T-helper 1 cell treated with Interleukin-12 subunit alpha and Interleukin-12 subunit beta and Interleukin-4 antibody, amounts not matched to agents 30 μg/mL and 1 μg/mL, for 36 hours (primary cell): ENCODE results near the gene DOCK7.

Source experiments
- H3K27ac Mint-ChIP-seq: one replicate; pipeline ENCODE4 v1.8.0; 2021; ENCODE audit warnings: mild to moderate bottlenecking, mixed read lengths
- H3K27me3 Mint-ChIP-seq: one replicate; pipeline ENCODE4 v1.8.0; 2021; ENCODE audit warnings: low read depth, mixed read lengths
- H3K36me3 Mint-ChIP-seq: one replicate; pipeline ENCODE4 v1.8.0; 2021; ENCODE audit warnings: low read depth, mixed read lengths
- H3K4me1 Mint-ChIP-seq: one replicate; pipeline ENCODE4 v1.8.0; 2021; ENCODE audit warnings: low read depth, mixed read lengths
- H3K4me3 Mint-ChIP-seq: one replicate; pipeline ENCODE4 v1.8.0; 2021; ENCODE audit warnings: mild to moderate bottlenecking, moderate library complexity, mixed read lengths
- H3K9me3 Mint-ChIP-seq: one replicate; pipeline ENCODE4 v1.8.0; 2021; ENCODE audit warnings: mixed read lengths

The DOCK7 gene

DNA sequence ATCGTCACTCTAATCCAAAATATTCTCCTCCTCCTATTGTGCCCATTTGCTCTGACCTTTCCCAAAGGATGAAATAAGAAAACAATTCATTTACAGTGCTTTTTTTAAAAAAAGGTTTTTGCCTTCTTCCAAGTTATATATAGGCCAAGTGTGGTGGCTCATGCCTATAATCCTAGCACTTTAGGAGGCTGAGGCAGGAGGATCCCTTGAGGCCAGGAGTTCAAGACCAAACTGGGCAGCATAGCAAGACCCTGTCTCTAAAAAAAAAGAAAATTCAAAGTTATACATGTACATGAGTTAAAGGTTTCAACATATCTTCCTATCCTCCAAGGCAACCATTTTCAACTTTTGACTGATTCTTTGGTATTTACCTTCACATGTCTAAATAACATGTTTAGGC, 261.4 kb downstream of the DOCK7 start:
- peaks cover 9% of the 10 kb centered on the region for H3K27me3 Mint-ChIP-seq
- H3K27ac Mint-ChIP-seq = no peak overlapping the region
- no peak overlapping the region for H3K4me3 Mint-ChIP-seq
- no peaks in the 10 kb centered on the region for H3K36me3 Mint-ChIP-seq
- no peaks in the 10 kb centered on the region for H3K9me3 Mint-ChIP-seq
- H3K4me1 Mint-ChIP-seq = no peaks in the 10 kb centered on the region

GRCh38 chr1:62426237-62426636, 261.9 kb downstream of the DOCK7 start:
- H3K27ac Mint-ChIP-seq = no peak overlapping the region
- H3K4me3 Mint-ChIP-seq = no peak overlapping the region
- peaks cover 9% of the 10 kb centered on the region for H3K27me3 Mint-ChIP-seq
- H3K36me3 Mint-ChIP-seq = no peaks in the 10 kb centered on the region
- no peaks in the 10 kb centered on the region for H3K9me3 Mint-ChIP-seq
- no peaks in the 10 kb centered on the region for H3K4me1 Mint-ChIP-seq

- H3K27ac Mint-ChIP-seq = no peak overlapping the region
- H3K4me3 Mint-ChIP-seq = no peak overlapping the region
- H3K27me3 Mint-ChIP-seq = peaks cover 12% of the 10 kb centered on the region
- no peaks in the 10 kb centered on the region for H3K9me3 Mint-ChIP-seq
- no peaks in the 10 kb centered on the region for H3K4me1 Mint-ChIP-seq
- no peaks in the 10 kb centered on the region for H3K36me3 Mint-ChIP-seq
These were observed 263.1 kb downstream of the DOCK7 start for GRCh38 chr1:62425041-62425440.

DNA sequence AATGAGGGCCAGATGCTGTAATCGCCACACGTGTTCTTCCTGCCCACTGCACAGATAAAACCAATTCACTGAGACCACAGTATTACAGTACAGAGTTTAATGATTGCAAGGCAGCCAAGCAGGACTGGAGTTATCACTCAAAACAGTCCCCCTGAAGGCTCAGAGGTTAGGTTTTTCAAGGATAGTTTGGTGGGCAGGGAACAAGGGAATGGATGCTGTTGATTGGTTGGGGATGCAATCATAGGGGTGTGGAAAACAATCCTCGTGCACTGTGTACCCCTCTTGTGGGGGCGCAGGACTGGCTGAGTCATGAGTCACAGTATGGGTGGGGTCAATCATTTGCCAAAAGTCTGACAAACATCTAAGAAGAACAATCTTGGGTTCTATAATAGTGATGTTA, 263.8 kb downstream of the DOCK7 start:
- no peak overlapping the region for H3K4me3 Mint-ChIP-seq
- no peaks in the 10 kb centered on the region for H3K4me1 Mint-ChIP-seq
- no peak overlapping the region for H3K27ac Mint-ChIP-seq
- no peaks in the 10 kb centered on the region for H3K36me3 Mint-ChIP-seq
- no peaks in the 10 kb centered on the region for H3K9me3 Mint-ChIP-seq
- H3K27me3 Mint-ChIP-seq = peaks cover 17% of the 10 kb centered on the region

DNA sequence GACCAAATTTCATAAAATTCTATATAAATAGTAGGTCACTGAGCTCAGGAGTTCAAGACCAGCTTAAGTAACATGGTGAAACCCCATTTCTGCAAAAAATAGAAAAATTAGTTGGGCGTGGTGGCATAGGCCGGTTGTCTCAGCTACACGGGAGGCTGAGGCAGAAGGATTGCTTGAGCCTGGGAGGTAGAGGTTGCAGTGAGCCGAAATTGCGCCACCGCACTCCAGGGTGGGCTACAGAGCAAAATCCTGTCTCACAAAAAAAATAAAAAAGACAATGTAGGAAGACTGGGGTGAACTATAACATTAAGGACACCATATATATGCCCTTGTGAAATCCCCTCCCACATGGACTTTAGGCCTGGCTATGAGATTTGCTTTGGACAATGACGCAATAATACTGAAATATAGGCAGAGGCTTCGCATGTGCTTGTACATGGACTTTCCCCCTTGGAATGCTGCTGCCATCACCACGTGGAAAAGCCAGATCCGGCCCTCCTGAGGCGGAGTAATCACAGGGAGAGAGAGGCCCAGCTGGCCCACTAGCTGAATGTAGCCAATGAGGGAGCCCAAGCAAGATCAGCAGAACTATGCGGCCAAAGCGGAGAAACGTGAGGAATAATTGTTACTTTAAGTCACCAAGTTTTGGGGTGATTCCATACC, 264.5 kb downstream of the DOCK7 start:
- no peak overlapping the region for H3K27ac Mint-ChIP-seq
- H3K9me3 Mint-ChIP-seq = no peaks in the 10 kb centered on the region
- H3K36me3 Mint-ChIP-seq = no peaks in the 10 kb centered on the region
- H3K27me3 Mint-ChIP-seq = peaks cover 19% of the 10 kb centered on the region
- no peak overlapping the region for H3K4me3 Mint-ChIP-seq
- H3K4me1 Mint-ChIP-seq = no peaks in the 10 kb centered on the region

DNA sequence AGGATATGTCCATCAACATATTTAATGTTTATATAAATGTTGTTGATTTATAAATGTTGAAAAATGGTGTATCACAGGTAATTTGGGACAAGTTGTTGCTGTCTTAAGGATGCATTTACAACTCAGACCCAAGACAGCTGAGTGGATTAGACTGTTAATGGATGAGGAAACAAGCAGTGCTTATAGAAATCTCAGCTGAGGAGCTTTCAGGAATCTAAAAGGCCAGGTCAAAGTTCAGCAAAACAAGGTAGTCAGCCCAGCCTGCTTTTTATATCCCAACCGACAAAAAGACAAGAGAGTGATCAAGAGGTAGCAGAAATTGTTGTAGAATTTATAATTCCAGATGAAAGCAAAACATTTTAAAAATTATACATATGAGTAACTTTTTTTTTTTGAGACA, 268.0 kb downstream of the DOCK7 start:
- H3K9me3 Mint-ChIP-seq = no peaks in the 10 kb centered on the region
- no peaks in the 10 kb centered on the region for H3K4me1 Mint-ChIP-seq

GRCh38 chr1:62417351-62417999, 270.7 kb downstream of the DOCK7 start:
- Mint-ChIP-seq H3K4me1 (no peaks in the 10 kb centered on the region), H3K4me3 (no peak overlapping the region), H3K27ac (no peak overlapping the region)

More for the DNA sequence above, 268.0 kb downstream of the DOCK7 start:
- H3K27ac Mint-ChIP-seq = no peak overlapping the region
- H3K36me3 Mint-ChIP-seq = no peaks in the 10 kb centered on the region
- H3K4me3 Mint-ChIP-seq = no peak overlapping the region
- H3K27me3 Mint-ChIP-seq = peaks cover 21% of the 10 kb centered on the region

GRCh38 chr1:62415687-62416086, 272.5 kb downstream of the DOCK7 start:
- Mint-ChIP-seq H3K27me3 (peaks cover 21% of the 10 kb centered on the region), H3K4me1 (no peaks in the 10 kb centered on the region), H3K9me3 (no peaks in the 10 kb centered on the region), H3K36me3 (no peaks in the 10 kb centered on the region), H3K4me3 (no peak overlapping the region), H3K27ac (no peak overlapping the region)

More at GRCh38 chr1:62417351-62417999, 270.7 kb downstream of the DOCK7 start:
- Mint-ChIP-seq H3K9me3 (no peaks in the 10 kb centered on the region), H3K36me3 (no peaks in the 10 kb centered on the region), H3K27me3 (peaks cover 21% of the 10 kb centered on the region)

- no peak overlapping the region for H3K27ac Mint-ChIP-seq
- H3K36me3 Mint-ChIP-seq = no peaks in the 10 kb centered on the region
- no peaks in the 10 kb centered on the region for H3K9me3 Mint-ChIP-seq
- no peak overlapping the region for H3K4me3 Mint-ChIP-seq
- no peaks in the 10 kb centered on the region for H3K4me1 Mint-ChIP-seq
- H3K27me3 Mint-ChIP-seq = peaks cover 10% of the 10 kb centered on the region
These were observed 280.7 kb downstream of the DOCK7 start for GRCh38 chr1:62407398-62408009.

- H3K27ac Mint-ChIP-seq = no peak overlapping the region
- no peak overlapping the region for H3K4me3 Mint-ChIP-seq
- no peaks in the 10 kb centered on the region for H3K4me1 Mint-ChIP-seq
- no peaks in the 10 kb centered on the region for H3K9me3 Mint-ChIP-seq
- no peaks in the 10 kb centered on the region for H3K36me3 Mint-ChIP-seq
- H3K27me3 Mint-ChIP-seq = peaks cover 10% of the 10 kb centered on the region
These were observed 281.6 kb downstream of the DOCK7 start for GRCh38 chr1:62406576-62406975.

- no peaks in the 10 kb centered on the region for H3K9me3 Mint-ChIP-seq
- H3K4me1 Mint-ChIP-seq = no peaks in the 10 kb centered on the region
- H3K27ac Mint-ChIP-seq = no peak overlapping the region
- H3K4me3 Mint-ChIP-seq = no peak overlapping the region
- H3K27me3 Mint-ChIP-seq = peaks cover 7% of the 10 kb centered on the region
- no peaks in the 10 kb centered on the region for H3K36me3 Mint-ChIP-seq
These were observed 282.9 kb downstream of the DOCK7 start for GRCh38 chr1:62405247-62405646.
